LNCaP clone FGC (cell line): ENCODE results near the gene CRYGS.

Experiments
- DNase-seq: peaks from one replicate; pipeline ENCODE4 v3.0.0-alpha.2; 2011; ENCODE audit warnings: low read depth
- H3K4me3 ChIP-seq: 2 replicates; pipeline ENCODE4 v1.5.1; 2011; ENCODE audit warnings: mild to moderate bottlenecking, low read depth, low read length, control low read depth
- CTCF ChIP-seq: IDR thresholded peaks from 2 replicates; pipeline ENCODE4 v1.5.1; 2012; ENCODE audit warnings: mild to moderate bottlenecking; ENCODE audit not compliant: control insufficient read depth, insufficient read depth; ENCODE audit errors: extremely low read depth

The CRYGS gene

GRCh38 chr3:186552408-186553031, 8.3 kb upstream of the CRYGS start:
- no peak for DNase-seq
- H3K4me3 ChIP-seq, result no peak overlapping the region
- TF ChIP-seq CTCF, result no peak

GRCh38 chr3:186551387-186551786, 7.2 kb upstream of the CRYGS start:
- DNase-seq, result no peak
- no peak overlapping the region for H3K4me3 ChIP-seq
- peak; percentile 10; the same call in 1 of the 2 replicates for TF ChIP-seq CTCF

DNA sequence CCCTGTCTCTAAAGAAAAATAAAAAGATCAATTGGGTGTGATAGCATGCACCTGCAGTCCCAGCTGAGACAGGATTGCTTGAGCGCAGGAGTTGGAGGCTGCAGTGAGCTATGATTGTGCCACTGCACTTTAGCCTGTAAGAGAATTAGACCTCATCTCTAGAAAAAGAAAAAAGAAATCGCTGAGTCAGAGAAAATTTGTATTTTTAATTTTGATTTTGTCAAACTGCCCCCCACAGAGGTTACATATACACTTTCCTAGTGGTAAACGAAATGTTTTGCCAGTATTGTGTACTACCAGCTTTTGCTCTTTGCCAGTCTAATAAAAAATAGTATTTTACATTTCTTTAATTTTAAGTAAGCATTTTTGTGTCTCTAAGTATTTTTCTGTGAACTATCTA, 5.3 kb upstream of the CRYGS start:
- no peak overlapping the region for H3K4me3 ChIP-seq
- no peak for DNase-seq
- TF ChIP-seq CTCF, result no peak

DNA sequence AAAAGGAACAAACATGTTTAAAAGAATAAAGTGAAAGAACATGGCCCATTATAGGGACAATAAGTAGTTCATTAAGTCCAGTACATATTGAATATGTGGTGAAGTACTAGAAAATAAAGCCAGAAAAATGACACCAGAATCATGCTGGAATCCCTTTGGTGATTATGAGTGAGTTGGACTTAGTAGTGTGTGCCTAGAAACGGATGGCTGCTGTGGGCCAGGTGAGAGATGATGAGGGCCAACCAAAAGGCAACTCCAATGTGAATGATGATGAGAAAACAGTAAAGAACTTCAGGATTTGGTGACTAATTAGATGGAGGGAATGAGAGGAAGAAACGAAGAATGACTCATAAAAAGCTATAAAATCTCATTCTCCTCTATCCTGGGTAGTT, 3.3 kb downstream of the CRYGS start:
- no peak for DNase-seq
- TF ChIP-seq CTCF, result no peak
- H3K4me3 ChIP-seq, result no peak overlapping the region

DNA sequence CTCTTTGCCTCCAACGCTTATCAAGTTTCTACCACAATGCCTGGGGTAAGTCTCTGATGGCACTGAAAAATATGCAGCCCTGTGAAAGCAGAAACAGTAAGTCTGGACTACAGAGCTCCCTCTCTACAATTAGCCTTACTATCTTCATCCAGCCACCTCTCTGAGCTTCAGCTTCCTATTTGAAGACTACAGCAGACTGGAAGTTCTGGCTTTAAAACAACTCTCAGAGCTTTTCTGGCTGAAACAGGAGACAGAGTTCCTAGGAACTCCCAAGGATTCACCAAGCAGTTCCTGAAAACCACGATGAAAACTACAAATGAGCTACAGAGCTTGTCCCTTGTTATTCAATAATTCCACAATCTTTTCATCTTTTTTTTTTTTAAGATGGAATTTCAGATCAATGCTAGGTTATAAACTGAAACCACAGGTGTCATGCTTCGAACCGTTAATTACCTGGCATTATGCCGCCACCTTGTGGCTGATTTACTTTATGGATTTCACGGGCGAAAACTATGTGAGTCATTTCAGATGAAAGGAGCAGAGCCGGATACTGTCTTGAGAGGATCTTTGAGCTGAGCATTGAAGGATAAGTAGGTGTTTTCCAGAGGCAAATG, 3.9 kb downstream of the CRYGS start:
- TF ChIP-seq CTCF, result peak; percentile 77
- no peak overlapping the region for H3K4me3 ChIP-seq
- peak; percentile 46 for DNase-seq

- no peak for TF ChIP-seq CTCF
- DNase-seq, result no peak
Measured at GRCh38 chr3:186538779-186539178, 5.4 kb downstream of the CRYGS start.

More at GRCh38 chr3:186538779-186539178, 5.4 kb downstream of the CRYGS start:
- no peak overlapping the region for H3K4me3 ChIP-seq
